Astrocyte of the cerebellum (primary cell): ENCODE results near the gene SPNS3.

Source experiments
- DNase-seq: peaks from one replicate; pipeline ENCODE4 v3.0.0-alpha.2; 2011; ENCODE audit warnings: low read depth
- H3K4me3 ChIP-seq: 2 replicates; pipeline ENCODE4 v1.5.1; 2011; ENCODE audit warnings: mild to moderate bottlenecking, low read depth, low read length, moderate library complexity
- CTCF ChIP-seq: IDR thresholded peaks from 2 replicates; pipeline ENCODE4 v1.5.1; 2012; ENCODE audit warnings: low read length, low read depth, moderate library complexity, mild to moderate bottlenecking; ENCODE audit errors: missing control alignments
- in situ Hi-C: cut with HindIII; loops from 2 replicates; pipeline ENCODE4 v1.10.0; 2017; ENCODE audit warnings: low sequenced_read_pairs

SPNS3 gene

GRCh38 chr17:4407851-4408250, 25.9 kb upstream of the SPNS3 start:
- no peak for TF ChIP-seq CTCF
- no peak for DNase-seq
- H3K4me3 ChIP-seq, result no peak overlapping the region
- in situ Hi-C loops, result no loop called here

- DNase-seq, result no peak
- no peak for TF ChIP-seq CTCF
- H3K4me3 ChIP-seq, result no peak overlapping the region
- in situ Hi-C loops, result no loop called here
These were observed 24.1 kb upstream of the SPNS3 start for GRCh38 chr17:4409659-4410058.

GRCh38 chr17:4411201-4411600, 22.5 kb upstream of the SPNS3 start:
- no peak for TF ChIP-seq CTCF
- H3K4me3 ChIP-seq, result no peak overlapping the region
- in situ Hi-C loops, result no loop called here
- DNase-seq, result no peak

GRCh38 chr17:4412933-4413831, 20.6 kb upstream of the SPNS3 start:
- peak; percentile 81 for DNase-seq
- no peak overlapping the region for H3K4me3 ChIP-seq
- in situ Hi-C loops, result no loop called here
- TF ChIP-seq CTCF, result peak; percentile 83

GRCh38 chr17:4417129-4417667, 16.5 kb upstream of the SPNS3 start:
- H3K4me3 ChIP-seq, result no peak overlapping the region
- DNase-seq, result no peak
- no peak for TF ChIP-seq CTCF

GRCh38 chr17:4420692-4421131, 13.0 kb upstream of the SPNS3 start:
- in situ Hi-C loops, result loop anchor here (5.0 kb wide), 1 partner anchor 158 kb away; the partner anchor contains the start of gene ANKFY1
- DNase-seq, result peak; percentile 40
- no peak overlapping the region for H3K4me3 ChIP-seq
- TF ChIP-seq CTCF, result peak; percentile 84

More at GRCh38 chr17:4417129-4417667, 16.5 kb upstream of the SPNS3 start:
- in situ Hi-C loops, result no loop called here
